Measurements from ENCODE around the gene TMEM151B. TPM values are rescaled to one million over a fixed set of nuclear protein-coding genes. Genes with fewer than 3 reads are reported as not detected.

The TMEM151B gene
- total and polyA plus RNA-seq, 2 of the 13 experiments (the other 11 are each of a cell fraction or from before 2014, with no cell fraction given) = not detected

- TF ChIP-seq STAT6 (CRISPR knock-in tag; IDR thresholded peaks at IDR 0.05; ENCODE audit: borderline replicate concordance) = peak; percentile 94; the same call in 1 of the 2 replicates
- TF ChIP-seq GATAD1 (CRISPR knock-in tag; IDR thresholded peaks at IDR 0.05) = peak; percentile 73; the same call in 1 of the 2 replicates
- no peak; the same call in none of the 2 replicates for TF ChIP-seq REL (CRISPR knock-in tag; conservative IDR thresholded peaks at IDR 0.05)
- TF ChIP-seq NFKB2 (CRISPR knock-in tag; IDR thresholded peaks at IDR 0.05; ENCODE audit: borderline replicate concordance) = peak; percentile 82; the same call in 1 of the 2 replicates
- TF ChIP-seq ZNF432 (CRISPR knock-in tag; IDR thresholded peaks at IDR 0.05; ENCODE audit: borderline replicate concordance) = no peak
- TF ChIP-seq ZNF292 (CRISPR knock-in tag; IDR thresholded peaks at IDR 0.05; ENCODE audit: borderline replicate concordance, low read depth) = no peak; the same call in none of the 2 replicates
- TF ChIP-seq TBX2 (CRISPR knock-in tag; IDR thresholded peaks at IDR 0.05; ENCODE audit: borderline replicate concordance) = peak; percentile 70
- peak; percentile 90 for TF ChIP-seq MYC (CRISPR knock-in tag; IDR thresholded peaks at IDR 0.05; ENCODE audit: borderline replicate concordance)
- TF ChIP-seq CEBPZ (IDR thresholded peaks at IDR 0.05; ENCODE audit: low read length) = no peak
- peak; percentile 70 for TF ChIP-seq THRA (CRISPR knock-in tag; IDR thresholded peaks at IDR 0.05; ENCODE audit: borderline replicate concordance)
- TF ChIP-seq ZNF713 (CRISPR knock-in tag; IDR thresholded peaks at IDR 0.05) = peak; percentile 96
- no peak for TF ChIP-seq ZNF790 (CRISPR knock-in tag; IDR thresholded peaks at IDR 0.05; ENCODE audit: borderline replicate concordance)
- peak; percentile 80; the same call in 1 of the 2 replicates for TF ChIP-seq CSRNP1 (CRISPR knock-in tag; IDR thresholded peaks at IDR 0.05)
- no peak for TF ChIP-seq ZNF484 (CRISPR knock-in tag; IDR thresholded peaks at IDR 0.05; ENCODE audit: borderline replicate concordance, low read depth)
- TF ChIP-seq CHCHD3 (CRISPR knock-in tag; IDR thresholded peaks at IDR 0.05) = peak; percentile 78; the same call in 1 of the 2 replicates
- peak; percentile 91 for TF ChIP-seq CCDC6 (CRISPR knock-in tag; IDR thresholded peaks at IDR 0.05)
- TF ChIP-seq ZNF589 (CRISPR knock-in tag; conservative IDR thresholded peaks at IDR 0.05) = no peak; the same call in 1 of the 2 replicates
- TF ChIP-seq MTA3 (CRISPR knock-in tag; IDR thresholded peaks at IDR 0.05) = no peak
- peak; percentile 56; the same call in 1 of the 2 replicates for TF ChIP-seq KAT8 (CRISPR knock-in tag; IDR thresholded peaks at IDR 0.05)
- TF ChIP-seq ELF3 (CRISPR knock-in tag; IDR thresholded peaks at IDR 0.05) = peak; percentile 30; the same call in 1 of the 2 replicates
Measured at GRCh38 chr6:44245912-44246662, 24.2 kb upstream of the TMEM151B start (continued).

All from HepG2 (cell line).